ENCODE data around the gene MPV17L. TPM values are rescaled to one million over a fixed set of nuclear protein-coding genes. Genes with fewer than 3 reads are reported as not detected.
"Not testable (repeated sequence)": the region's sequence is repeated elsewhere in the genome, so short reads cannot be mapped to it uniquely, and the experiment has no call there.

The MPV17L gene
- total RNA-seq, 6 experiments from 2014 or later, result not detected

DNA sequence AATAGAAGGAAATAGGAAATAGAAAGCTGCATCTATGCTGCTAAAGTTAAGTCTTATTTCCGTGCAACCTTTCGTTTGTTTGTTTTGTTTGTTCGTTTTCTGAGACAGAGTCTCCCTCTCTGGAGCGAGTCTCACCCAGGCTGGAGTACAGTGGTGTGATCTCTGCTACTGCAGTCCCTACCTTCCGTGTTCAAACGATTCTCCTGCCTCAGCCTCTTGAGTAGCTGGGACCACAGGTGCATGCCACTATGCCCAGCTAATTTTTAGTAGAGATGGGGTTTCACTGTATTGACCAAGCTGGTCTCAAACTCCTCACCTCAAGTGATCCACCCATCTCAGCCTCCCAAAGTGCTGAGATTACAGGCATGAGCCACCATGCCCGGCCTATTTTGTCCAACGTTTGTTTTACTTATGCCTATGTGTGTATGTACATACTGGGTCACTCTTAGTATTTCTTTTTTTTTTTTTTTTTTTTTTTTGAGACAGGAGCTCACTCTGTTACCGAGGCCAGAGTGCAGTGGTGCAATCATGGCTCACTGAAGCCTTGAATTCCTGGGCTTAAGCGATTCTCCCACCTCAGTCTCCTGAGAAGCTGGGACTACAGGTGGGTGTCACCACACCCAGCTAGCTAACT lies 55.7 kb downstream of the MPV17L start:
- H3K4me1 Mint-ChIP-seq (ENCODE audit: low read depth), result peaks cover 7% of the 10 kb centered on the region

DNA sequence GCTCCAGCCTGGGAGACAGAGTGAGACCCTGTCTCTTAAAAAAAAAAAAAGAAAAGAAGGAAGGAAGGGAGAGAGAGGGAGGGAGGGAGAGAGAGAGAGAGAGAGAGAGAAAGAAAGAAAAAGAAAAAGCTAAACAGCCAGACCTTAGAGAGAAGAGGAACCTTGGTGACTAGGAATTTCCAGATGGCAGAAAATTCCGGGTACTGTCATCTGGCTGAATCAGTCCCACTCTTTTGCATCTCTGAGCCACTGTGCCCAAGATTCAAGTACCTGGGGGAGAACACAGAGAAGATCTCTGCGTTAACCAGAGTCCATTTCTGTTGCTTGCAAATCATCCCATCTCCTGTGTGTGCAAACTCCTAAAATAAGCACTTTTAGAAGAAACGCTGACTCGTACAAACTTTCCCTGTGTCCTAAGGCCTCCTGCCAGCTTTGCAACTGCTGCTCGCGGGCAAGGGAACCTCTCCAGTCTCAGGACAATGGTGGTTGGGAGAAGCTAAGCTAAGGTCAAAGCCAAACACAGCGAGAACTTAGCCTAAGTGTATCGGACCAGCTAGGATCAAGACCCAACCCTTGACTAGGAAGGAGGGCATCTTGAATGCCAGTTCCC lies 56.8 kb downstream of the MPV17L start:
- TF ChIP-seq, protein P1, sequence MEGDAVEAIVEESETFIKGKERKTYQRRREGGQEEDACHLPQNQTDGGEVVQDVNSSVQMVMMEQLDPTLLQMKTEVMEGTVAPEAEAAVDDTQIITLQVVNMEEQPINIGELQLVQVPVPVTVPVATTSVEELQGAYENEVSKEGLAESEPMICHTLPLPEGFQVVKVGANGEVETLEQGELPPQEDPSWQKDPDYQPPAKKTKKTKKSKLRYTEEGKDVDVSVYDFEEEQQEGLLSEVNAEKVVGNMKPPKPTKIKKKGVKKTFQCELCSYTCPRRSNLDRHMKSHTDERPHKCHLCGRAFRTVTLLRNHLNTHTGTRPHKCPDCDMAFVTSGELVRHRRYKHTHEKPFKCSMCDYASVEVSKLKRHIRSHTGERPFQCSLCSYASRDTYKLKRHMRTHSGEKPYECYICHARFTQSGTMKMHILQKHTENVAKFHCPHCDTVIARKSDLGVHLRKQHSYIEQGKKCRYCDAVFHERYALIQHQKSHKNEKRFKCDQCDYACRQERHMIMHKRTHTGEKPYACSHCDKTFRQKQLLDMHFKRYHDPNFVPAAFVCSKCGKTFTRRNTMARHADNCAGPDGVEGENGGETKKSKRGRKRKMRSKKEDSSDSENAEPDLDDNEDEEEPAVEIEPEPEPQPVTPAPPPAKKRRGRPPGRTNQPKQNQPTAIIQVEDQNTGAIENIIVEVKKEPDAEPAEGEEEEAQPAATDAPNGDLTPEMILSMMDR (IDR thresholded peaks at IDR 0.05), result no peak
- Mint-ChIP-seq H3K27me3 (ENCODE audit: insufficient read depth) (peaks cover 1% of the 10 kb centered on the region; the same call in 1 of the 2 replicates), H3K27ac (no peak overlapping the region), H3K36me3 (ENCODE audit: low read depth) (peaks cover 4% of the 10 kb centered on the region), H3K9me3 (no peaks in the 10 kb centered on the region), H3K4me1 (ENCODE audit: low read depth) (peaks cover 7% of the 10 kb centered on the region), H3K4me3 (no peak overlapping the region)
- no peak for DNase-seq

More for the DNA sequence above, 55.7 kb downstream of the MPV17L start:
- H3K27me3 Mint-ChIP-seq (ENCODE audit: insufficient read depth), result no peaks in the 10 kb centered on the region
- H3K4me3 Mint-ChIP-seq, result no peak overlapping the region
- no peak for DNase-seq
- H3K27ac Mint-ChIP-seq, result no peak overlapping the region
- TF ChIP-seq, protein P1 (IDR thresholded peaks at IDR 0.05), result no peak
- H3K9me3 Mint-ChIP-seq, result no peaks in the 10 kb centered on the region
- peaks cover 5% of the 10 kb centered on the region for H3K36me3 Mint-ChIP-seq (ENCODE audit: low read depth)

DNA sequence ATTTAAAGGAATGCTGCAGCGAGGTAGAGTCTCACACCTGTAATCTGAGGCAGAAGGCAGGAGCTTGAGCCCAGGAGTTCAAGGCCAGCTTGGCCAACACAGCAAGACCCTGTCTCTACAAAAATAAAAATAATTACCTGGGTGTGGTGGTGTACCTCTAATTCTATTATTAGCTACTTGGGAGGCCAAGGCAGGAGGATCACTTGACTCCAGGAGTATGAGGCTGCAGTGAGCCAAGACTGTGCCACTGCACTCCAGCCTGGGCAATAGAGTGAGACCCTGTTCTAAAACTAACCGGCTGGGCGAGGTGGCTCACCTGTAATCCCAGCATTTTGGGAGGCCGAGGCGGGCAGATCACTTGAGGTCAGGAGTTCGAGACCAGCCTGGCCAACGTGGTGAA lies 57.7 kb downstream of the MPV17L start:
- DNase-seq; H3K4me1 Mint-ChIP-seq (ENCODE audit: low read depth); H3K9me3 Mint-ChIP-seq; H3K27ac Mint-ChIP-seq; H3K4me3 Mint-ChIP-seq; H3K36me3 Mint-ChIP-seq (ENCODE audit: low read depth); H3K27me3 Mint-ChIP-seq (ENCODE audit: insufficient read depth): not testable (repeated sequence)

DNA sequence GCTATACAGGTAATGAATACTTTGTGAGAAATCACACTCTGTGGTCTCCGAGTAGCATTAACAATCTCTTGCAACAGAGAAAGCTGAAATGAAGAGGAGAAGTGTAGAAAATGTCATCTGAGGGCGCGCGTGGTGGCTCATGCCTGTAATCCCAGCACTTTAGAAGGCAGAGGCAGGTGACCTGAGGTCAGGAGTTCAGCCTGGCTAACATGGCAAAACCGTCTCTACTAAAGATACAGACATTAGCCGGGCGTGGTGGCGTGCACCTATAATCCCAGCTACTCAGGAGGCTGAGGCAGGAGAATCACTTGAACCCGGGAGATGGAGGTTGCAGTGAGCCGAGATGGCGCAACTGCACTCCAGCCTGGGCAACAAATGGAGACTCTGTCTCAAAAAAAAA lies 59.4 kb downstream of the MPV17L start:
- DNase-seq; H3K9me3 Mint-ChIP-seq; H3K27me3 Mint-ChIP-seq (ENCODE audit: insufficient read depth); H3K4me3 Mint-ChIP-seq; H3K36me3 Mint-ChIP-seq (ENCODE audit: low read depth); H3K27ac Mint-ChIP-seq: not testable (repeated sequence)
- H3K4me1 Mint-ChIP-seq (ENCODE audit: low read depth), result peaks cover 17% of the 10 kb centered on the region

DNA sequence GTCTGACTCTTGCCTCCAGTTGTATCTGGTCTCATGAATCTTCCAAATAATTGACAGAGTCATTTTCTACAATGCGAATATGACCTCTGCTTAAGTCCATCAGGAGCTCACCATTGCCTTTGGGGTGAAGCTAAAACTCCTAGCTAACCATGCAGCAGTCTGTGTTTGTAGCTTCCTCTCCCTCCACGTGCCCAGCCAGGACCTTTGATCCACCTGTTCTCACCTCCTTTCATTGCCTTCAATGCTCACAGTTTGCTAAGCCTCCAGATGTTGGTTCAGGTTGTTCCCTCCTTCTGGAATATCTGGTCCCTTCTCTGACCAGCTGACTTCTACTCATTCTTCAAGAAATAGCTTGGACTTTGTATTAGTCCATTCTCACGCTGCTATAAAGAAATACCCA lies 61.8 kb downstream of the MPV17L start:
- H3K27me3 Mint-ChIP-seq (ENCODE audit: insufficient read depth), result peaks cover 3% of the 10 kb centered on the region; the same call in 1 of the 2 replicates
- no peaks in the 10 kb centered on the region for H3K9me3 Mint-ChIP-seq
- peaks cover 25% of the 10 kb centered on the region for H3K4me1 Mint-ChIP-seq (ENCODE audit: low read depth)

DNA sequence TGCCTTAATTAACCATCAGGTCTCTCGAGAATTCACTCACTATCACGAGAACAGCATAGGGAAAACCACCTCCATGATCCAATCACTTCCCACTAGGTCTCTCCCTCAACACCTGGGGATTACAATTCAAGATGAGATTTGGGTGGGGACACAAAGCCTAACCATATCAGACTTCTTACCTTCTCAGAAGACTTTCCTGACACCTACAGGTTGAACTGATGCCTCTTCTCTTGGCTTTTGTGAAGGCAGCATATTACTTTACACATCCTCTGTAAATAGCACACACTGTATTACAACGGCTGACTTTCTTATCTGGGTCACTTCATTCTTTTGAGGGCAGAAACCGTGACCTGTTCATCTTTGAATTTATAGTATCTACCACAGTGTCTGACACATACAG lies 62.4 kb downstream of the MPV17L start:
- peaks cover 30% of the 10 kb centered on the region for H3K4me1 Mint-ChIP-seq (ENCODE audit: low read depth)
- no peaks in the 10 kb centered on the region for H3K36me3 Mint-ChIP-seq (ENCODE audit: low read depth)
- H3K9me3 Mint-ChIP-seq, result no peaks in the 10 kb centered on the region
- no peak for DNase-seq
- H3K4me3 Mint-ChIP-seq, result no peak overlapping the region
- TF ChIP-seq, protein P1 (IDR thresholded peaks at IDR 0.05), result no peak
- no peak overlapping the region for H3K27ac Mint-ChIP-seq
- H3K27me3 Mint-ChIP-seq (ENCODE audit: insufficient read depth), result peaks cover 3% of the 10 kb centered on the region; the same call in 1 of the 2 replicates

More for the DNA sequence above, 61.8 kb downstream of the MPV17L start:
- Mint-ChIP-seq H3K4me3 (no peak overlapping the region), H3K27ac (no peak overlapping the region), H3K36me3 (ENCODE audit: low read depth) (no peaks in the 10 kb centered on the region)
- no peak for DNase-seq
- TF ChIP-seq, protein P1 (IDR thresholded peaks at IDR 0.05), result no peak
